GM21423 (cell line): ENCODE results near the gene DNAH6.

Experiments used
- ATAC-seq: cut with Tn5 transposase; IDR thresholded peaks from one replicate; pipeline ENCODE4 v1.9.1; 2021; ENCODE audit warnings: mild to moderate bottlenecking, moderate library complexity; ENCODE audit not compliant: unreplicated experiment

Gene DNAH6

DNA sequence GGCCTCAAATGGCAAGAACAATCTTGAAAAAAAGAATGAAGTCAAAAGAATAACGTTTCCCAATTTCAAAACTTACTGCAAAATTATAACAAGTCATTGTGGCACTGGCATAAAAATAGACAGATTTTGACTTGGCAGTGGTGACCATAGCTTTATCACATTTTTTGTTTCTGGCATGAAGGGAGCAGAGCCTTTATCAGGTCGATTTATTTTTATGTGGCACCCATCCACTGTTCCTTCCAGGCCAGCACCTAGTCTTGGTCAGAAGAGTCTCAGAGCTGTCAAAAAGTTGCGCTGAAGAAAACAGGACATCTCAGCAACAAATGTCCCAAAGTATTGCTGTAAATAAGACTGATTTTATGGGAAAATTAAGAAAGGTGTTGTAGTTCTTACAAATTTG lies 272.2 kb downstream of the DNAH6 start:
- no peak for ATAC-seq

DNA sequence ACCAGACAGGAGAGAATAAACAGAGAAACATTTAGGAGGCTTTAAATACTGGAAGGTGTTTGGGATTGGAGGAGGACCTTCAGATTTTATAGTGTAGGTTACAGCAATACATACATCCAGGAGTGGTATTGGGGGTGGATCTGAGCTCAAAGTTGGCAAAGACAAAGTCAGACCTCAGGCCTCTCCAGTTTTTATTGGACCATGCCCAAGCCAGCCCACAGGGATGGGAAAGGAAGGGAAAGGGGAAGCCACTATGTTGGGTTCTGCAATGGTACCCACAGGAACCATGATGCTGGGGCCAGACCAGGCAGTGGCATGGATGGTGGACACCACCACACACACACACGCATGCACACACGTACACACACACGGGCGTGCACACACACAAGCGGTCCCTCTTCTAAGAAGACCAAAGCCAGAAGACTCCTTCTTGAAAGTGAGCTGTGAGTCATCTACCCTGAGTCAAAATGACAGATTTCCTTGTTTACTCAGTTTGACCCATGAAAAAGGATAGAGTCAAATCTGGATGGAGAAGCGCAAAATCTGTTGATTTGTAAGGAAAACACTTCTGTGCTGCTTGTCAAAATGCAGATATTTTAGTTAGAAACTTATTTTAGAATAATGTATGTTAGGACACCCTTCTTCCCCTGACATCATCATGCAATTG lies 276.7 kb downstream of the DNAH6 start:
- no peak for ATAC-seq

DNA sequence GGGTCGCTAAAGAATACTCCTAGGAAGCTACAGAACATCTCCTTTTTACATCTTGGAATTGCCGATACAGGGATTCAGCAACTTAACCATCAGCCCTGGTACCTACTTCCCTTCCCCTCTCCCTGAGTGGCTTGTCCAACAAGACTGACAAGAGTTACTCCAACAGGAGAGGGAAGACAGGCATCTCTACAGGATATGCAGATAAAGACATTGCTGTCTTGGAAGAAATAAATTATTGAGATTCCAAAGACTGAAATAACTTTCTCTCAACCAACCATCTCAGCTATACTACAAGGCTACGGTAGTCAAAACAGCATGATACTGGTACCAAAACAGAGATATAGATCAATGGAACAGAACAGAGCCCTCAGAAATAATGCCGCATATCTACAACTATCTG lies 277.3 kb downstream of the DNAH6 start:
- no peak for ATAC-seq

DNA sequence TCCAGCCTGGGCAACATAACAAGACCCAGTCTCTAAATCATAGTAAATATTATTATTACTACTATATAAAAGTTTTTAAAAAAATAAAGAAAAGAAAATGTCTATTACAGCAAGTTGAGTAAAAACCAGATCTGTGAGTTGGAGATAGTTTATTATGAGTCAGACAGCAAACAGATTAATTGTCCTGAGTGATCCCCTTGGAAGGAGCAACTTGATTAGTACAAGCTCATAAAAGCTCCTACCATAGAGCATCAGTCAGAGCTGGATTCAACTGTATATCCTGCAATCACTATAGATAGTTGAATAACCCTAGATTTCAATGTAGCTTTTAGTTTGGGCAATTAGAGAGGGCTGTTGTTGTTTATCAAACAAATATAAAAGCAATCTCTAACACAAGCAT lies 280.5 kb downstream of the DNAH6 start:
- no peak for ATAC-seq

DNA sequence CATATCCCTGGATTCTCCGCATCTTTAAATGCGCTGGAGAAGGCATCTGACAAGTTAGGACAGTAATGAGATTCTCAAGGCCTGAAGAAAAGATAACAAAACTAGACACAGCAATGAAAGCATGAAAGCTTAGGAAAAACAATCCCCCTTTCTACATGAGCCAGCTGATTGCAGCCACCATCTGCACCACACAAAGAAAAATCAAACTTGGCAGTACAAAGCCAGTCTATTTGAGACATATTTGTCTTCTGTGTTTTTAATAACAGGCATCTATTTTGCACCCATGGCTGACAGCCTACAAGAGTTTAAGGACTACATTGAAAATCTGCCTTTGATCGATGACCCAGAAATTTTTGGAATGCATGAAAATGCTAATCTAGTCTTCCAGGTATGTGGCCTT lies 281.0 kb downstream of the DNAH6 start:
- no peak for ATAC-seq

DNA sequence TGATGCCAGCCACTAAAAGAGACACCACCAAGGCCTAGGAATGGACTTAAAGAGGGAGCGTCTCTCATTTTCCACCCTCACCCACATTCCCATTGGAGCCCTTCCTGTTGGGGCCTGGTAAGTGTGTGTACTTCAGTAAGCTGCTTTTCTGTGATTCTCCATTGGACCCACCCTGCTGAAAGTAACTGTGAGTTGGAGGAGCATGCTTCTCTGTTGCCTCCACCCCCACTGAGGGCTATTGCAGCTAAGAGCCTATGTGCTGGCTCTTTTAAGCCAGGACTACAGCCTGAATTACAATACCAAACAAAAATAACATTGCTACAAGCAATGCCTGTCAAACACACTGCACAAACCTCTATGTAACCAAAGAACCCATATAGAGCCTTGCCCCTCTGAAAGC lies 283.5 kb downstream of the DNAH6 start:
- no peak for ATAC-seq

DNA sequence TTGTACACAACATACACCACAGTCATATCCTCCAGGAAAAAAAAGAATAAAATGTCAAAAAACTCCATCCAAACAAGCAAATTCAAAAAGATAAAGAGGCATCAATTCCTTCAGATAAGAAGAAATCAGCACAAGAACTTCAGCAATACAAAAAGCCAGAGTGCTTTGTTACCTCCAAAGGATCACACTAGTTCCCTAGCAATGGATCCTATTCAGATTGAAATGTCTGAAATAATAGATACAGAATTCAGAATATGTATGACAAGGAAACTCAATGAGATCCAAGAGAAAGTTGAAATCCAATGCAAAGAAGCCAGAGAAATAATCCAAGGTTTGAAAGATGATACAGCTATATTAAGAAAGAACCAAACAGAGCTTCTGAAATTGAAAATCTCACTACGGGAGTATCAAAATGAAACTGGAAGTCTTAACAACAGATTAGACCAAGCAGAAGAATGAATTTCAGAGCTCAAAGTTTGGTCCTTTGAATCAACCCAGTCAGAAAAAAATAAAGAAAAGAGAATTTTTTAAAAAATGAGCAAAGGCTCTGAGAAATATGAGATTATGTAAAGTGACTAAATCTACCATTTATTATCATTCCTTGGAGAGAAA lies 284.0 kb downstream of the DNAH6 start:
- ATAC-seq: peak; percentile 75

DNA sequence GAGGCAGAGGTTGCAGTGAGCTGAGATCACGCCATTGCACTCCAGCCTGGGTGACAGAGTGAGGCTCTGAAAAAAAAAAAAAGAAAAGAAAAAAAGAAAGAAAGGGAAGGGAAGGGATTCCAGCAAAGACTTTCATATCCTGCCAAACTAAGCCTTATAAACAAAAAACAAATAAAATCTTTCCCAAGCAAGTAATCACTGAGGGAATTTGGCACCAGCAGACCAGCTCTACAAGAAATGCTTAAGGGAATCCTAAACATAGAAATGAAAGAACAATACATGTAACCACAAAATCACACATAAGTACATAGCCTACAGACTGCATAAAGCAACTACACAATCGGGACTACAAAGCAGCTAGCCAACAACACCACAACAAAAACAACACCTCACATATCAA lies 285.5 kb downstream of the DNAH6 start:
- no peak for ATAC-seq

DNA sequence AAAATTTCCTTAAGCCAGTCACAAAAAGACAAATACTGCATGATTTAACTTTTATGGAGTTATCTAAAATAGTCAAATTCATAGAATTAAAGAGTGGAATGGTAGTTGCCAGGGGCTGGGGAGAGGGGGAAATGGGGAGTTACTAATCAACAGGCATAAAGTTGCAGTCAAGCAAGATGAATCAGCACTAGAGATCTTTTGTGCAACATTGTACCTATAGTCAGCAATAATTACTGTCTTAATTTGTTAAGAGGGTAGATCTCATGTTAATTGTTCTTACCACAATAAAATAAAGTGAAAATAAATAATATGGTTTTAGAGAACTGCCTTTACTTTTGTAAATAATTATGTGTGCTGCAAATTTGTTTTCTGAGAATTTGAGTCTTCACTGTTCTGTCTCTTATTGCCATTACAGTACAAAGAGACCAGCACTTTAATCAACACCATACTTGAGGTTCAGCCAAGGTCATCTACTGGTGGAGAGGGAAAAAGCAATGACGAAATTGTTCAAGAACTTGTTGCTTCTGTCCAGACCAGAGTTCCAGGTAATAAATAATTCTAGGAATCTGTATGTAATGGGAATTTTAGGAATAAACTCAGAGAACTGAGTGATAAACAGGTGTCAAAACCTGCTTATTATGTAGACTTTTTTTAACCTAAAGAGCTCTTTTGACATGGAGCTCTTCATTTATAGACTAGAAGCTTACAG lies 289.1 kb downstream of the DNAH6 start:
- no peak for ATAC-seq

DNA sequence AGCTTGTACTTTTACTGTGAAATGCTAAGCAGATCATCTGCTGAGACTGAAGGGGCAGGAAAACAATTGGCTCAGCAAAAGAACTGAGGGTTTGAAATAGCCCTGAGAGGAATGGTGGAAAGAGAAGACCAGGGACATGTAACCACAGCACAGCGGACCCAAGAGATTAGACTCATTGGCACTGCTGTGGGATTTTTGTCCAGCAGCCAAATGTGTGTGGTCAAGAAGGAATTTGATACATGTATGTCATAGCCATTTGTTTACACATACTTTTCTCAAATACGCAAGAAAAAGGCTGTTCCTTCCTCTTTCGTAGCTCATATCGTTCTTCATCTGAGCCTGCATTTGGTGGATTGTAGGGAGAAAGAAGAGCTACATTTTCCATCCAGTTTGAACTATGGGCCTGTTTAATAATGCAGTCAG lies 290.8 kb downstream of the DNAH6 start:
- ATAC-seq: no peak

DNA sequence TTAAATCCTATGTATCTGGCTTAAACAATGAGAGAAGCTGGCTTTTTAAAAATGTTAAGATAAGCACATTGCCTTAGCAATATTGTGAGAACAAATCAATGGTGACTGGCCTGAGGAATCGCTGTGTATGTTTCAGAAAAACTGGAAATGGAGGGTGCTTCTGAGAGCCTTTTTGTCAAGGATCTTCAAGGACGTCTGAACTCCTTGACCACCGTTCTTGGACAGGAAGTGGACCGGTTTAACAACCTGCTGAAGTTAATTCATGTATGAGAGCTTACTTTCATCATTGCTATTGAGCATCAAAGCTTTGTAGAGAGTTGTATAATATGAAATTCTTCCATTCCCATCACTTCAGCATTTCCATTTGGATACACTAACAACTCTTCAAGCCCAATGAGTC lies 292.0 kb downstream of the DNAH6 start:
- ATAC-seq: no peak

DNA sequence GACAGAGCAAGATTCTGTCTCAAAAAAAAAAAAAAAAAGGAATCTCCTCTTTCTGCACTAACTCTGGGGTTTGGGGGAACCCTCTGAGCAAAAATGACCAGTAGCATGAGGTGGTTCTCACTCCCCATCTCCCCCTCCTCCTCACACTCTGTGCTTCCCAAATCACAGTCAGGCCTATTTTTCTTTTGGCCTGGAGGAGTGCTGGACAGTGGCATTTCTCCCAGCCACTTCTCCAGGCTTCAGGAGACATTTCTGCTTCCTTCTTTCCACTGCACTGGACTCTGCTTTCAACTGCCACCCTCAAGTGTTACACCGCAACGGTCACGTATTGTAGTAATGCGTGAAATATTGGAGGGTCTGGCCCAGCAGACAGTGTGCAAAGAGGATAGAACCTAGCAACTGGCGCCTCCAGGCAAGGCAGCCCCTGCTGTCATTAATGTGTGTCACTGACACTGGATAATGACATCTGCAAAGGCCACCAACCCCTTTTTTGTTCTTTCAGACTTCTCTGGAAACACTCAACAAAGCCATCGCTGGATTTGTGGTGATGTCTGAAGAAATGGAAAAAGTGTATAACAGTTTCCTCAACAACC lies 295.6 kb downstream of the DNAH6 start:
- ATAC-seq: no peak

DNA sequence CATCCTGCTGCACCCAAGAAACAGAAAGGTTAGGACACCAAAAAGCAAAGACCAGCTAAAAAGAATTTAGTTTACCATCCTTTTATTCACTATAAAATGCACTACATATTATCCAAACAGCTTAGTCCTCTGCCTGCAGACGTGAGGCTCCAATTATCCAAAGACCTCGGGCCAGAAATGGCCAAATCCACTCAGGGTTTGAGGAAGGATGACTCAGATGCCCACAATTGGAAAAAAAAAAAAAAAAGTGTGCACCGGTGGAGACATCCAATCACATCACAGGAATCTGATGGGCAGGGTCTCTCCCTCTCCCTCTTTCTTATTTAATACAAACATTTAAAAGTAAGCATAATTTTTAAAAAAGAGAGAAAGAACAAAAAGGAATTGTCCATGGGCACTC lies 298.8 kb downstream of the DNAH6 start:
- no peak for ATAC-seq

DNA sequence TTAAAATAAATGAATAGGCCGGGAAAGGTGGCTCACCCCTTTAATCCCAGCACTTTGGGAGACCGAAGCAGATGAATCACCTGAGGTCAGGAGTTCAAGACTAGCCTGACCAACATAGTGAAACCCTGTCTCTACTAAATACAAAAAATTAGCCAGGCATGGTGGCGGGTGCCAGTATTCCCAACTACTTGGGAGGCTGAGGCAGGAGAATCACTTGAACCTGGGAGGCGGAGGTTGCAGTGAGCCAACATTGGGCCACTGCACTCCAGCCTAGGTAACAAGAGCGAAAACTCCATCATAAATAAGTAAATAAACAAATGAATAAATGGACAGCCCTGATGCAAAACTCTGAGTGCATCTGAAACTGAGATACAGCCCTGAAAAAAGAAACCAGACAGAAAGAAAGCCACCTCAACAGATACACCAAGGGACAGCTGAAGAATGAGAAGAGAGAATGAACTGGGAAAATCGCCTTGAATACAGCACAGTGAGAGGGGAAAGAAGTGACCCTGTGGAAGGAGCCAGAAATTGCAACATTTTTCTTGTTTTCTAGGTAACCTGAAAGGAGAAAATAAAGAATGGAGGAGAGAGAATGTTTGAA lies 300.2 kb downstream of the DNAH6 start:
- ATAC-seq: peak; percentile 66

DNA sequence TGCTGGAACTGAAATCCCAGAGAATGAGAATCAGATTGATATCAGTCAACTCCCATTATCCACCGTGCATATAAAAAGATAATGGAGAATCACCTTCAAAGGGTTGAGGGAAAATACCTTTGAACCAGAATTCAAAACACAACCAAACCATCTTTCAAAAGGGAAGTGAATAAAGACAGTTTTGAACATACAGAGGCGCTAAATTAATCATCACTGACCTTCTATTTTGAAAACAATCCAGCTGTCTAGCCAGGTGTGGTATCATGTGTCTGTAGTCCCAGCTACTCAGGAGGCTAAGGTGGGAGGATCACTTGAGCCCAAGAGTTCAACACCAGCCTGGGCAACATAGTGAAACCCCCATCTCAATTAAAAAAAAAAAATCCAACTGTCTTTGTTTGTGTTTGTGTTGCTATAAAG lies 300.9 kb downstream of the DNAH6 start:
- peak; percentile 86 for ATAC-seq

DNA sequence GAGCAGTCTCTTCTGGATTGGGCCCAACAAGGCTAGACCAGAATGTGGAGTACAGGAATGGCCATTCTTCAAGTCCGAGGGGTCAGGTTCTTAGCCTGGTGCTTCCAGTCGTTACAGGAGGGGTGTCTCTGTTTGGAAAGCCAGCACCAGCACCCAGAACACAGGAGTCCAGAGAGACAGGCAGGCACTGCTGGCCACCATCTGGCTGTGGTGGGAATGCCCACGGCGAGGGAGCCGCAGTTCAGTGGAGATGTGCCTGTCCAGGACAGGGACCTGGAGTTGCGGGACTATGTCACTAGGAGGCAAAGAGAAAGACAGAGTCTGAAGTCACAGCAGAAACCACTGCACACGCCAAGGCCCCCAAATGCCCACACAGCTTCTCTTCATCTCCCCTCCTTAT lies 305.5 kb downstream of the DNAH6 start:
- no peak for ATAC-seq

DNA sequence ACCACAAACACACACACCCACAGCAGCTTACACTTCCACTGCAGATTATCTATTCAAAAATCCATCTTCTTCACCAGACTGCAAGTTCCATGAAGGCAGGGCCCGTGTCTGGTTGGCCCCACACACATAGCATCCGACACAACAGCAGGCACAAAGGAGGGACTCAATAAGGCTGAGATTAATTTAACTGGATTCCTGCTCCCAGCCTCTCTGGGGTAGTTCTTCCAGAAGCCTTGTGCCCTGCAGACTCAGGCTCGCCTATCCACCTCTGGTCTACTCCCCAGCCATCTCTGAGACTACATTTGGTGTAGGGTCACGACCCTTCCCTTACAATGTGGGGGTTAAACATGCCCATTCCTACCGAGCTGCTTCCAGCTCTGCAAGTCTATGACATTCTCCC lies 306.9 kb downstream of the DNAH6 start:
- no peak for ATAC-seq

DNA sequence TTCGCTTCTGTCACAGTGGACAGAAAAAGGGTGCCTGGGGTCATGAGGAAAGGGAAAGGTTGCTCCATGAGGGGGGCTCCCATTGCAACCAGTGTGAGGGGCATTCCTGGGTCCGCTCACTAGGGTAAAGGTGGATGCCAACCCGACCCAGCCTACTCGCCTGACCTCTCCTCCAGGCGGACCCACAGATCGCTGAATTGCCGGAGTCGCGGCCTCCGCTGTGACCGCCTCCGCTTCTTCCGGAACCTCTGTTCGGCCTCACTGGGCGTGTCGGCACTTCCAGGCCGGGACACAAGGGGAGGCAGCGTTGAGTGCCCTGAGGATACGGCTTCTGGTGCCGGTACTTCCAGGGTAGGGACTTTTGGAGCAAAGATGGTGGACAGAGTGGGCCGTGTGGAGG lies 307.5 kb downstream of the DNAH6 start:
- no peak for ATAC-seq

DNA sequence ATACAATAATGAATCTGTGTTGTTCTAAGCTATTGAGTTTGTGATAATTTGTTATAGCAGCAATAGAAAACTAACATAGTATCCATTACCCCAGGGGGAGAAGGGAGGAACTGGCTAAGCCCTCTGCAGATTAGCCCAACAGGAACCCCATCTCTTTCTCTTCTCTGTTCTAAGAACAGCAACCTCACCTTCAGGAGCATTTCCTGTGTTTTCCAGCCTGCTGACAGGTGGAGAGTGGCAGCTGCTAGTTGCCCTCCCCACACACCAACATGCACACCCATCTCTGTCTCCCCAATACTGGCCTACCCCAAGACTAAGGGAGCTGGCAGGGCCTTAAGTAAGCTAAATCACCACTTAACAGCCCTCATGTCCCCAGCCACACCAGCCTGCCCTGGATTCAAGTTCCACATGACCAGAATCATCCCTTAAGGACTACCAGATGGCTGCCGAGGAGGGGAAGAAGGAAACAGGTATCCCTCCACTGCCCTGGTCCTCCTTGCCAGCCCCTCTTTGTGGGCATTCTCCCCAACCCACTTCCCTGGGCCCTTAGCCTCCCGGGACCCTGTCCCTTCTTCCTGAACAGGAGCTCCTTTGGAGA lies 311.8 kb downstream of the DNAH6 start:
- no peak for ATAC-seq

DNA sequence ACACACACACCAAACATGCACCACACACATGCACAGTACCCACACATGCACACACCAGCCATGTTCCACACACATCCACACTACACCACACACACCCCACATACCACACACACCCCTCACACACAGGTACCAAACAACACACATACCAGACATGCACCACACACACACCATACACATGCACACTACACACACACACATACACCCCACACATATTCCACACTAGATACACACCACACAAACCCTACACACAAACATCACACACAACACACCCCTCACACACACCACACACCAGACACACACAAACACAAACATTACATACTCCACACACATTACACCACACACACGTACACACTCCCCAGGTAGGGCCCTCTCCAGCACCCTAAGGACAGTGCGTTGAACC lies 313.4 kb downstream of the DNAH6 start:
- ATAC-seq: no peak

DNA sequence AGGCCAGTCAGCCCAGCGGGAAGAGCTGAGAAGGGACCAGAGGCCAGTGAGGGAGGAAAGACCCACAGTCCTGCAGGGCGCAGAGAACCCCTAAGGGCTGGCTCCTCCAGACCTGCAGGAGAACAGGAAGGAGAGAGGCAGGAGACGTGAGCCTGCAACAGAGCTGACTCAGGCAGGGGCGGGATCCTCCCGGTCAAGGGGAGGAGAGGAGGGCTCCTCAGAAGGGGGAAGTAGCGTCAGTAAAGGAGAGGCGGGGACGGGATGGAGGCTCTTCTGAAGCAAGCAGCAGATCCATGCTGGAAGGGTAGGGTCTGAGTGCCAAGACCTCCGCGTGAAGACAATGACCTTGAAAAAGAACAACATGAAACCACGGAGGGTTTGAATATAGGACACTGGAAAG lies 313.8 kb downstream of the DNAH6 start:
- no peak for ATAC-seq
